Endometrium (tissue), 2 donors: ENCODE data around the gene SLC9A4.
"Not testable (repeated sequence)": the region's sequence is repeated elsewhere in the genome, so short reads cannot be mapped to it uniquely, and the experiment has no call there.

Experiments
- FAIRE-seq: peaks from 2 replicates; lab custom pipeline; 2012; peaks lifted over from hg19 to GRCh38; lab: Jason Lieb, UNC
- donor health status: control.
- donor health status: control.

SLC9A4 gene

DNA sequence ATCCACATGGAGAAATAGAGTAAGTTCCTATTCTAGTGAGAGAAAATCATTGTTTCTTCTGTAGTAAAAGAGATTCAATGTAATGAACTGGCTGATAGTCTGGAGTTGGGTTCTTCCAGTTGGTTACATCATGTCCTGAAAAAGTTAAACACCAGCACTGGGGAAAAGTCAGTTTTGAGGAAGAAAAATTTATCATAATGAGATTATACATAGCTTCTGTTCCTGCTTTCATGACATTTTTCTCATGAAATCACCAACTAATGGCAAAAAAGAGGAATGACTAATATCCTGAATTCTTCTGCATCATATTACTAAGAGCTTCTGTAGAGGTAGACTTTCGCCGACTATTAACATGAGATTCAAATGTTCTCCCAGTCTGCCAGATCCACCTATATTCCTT, 77.1 kb downstream of the SLC9A4 start:
- FAIRE-seq: no peak

DNA sequence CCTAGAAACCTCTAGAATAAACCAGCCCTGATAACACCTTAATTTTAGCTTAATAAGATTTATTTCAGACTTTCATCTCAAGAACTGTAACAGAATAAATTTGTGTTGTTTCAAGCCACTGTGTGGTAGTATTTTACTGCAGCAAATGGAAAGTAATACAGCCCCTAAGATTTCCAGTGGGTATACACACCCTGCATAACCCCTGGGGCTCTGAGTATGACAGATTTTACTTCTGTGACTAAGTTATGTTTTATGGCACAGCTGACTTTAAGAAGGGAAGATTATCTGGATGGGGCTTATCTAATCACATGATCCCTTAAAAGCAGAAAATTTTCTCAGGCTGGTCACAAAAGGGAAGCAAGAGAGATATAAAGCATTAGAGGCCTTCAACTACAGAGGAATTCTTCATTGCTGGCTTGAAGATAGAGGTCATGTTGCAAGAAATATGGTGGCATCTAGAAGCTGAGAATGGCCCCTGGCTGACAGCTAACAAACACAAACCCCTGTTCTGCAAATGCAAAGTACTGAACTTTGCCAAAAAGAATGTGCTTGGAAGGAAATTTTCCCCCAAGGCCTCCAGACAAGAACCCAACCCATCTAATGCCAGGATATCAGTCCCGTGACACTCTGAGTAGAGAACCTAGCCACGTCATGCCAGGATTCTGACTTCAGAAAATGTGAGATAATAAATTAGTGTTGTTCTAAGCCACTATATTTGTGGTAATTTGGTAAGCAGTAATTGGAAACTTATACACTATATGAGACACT, 78.5 kb downstream of the SLC9A4 start:
- FAIRE-seq: no peak

DNA sequence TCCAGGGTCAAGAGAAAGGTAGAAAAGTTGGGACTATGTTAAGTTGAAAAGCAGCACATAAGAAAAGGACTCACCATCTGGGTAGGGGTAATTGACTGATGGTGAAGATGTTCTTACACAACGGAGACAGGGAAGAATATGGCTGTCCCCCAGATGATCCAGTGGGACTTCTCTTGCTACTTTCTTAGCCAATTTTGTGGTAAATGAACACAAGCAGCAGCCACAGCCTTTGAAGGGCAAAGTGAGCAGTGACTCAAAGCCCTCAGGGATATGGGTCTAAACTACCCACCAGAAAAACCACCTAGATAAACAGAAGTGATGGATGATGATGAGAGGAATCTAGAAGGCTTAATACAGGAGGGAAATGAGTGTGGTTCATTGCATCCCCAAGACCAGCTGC, 80.6 kb downstream of the SLC9A4 start:
- no peak for FAIRE-seq

DNA sequence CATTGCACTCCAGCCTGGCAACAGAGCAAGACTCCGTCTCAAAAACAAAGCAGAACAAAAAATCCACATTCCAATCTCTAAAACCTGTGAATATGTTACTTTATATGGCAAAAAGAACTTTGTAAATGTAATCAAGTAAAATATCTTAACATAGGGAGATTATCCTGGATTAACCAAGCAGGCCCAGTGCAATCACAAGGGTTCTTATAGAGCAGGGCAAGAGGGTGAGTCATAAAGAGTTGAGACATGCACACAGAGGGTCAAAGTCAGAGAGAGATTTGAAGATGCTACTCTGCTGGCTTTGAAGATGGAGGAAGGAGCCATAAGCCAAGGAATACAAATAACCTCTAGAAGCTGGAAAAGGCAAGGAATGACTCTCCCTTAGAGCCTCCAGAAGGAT, 85.4 kb downstream of the SLC9A4 start:
- no peak for FAIRE-seq

DNA sequence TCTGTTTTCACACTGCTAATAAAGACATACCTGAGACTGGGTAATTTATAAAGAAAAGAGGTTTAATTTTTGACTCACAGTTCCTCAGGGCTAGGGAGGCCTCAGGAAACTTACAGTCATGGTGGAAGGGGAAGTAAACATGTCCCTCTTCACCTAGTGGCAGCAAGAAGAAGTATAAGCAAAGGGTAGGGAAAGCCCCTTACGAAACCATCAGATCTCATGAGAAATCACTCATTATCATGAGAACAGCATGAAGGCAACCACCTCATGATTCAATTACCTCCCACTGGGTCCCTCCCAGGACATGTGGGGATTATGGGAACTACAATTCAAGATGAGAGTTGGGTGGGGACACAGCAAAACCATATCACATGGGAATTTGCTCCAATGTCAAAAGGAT, 89.5 kb downstream of the SLC9A4 start:
- FAIRE-seq: not testable (repeated sequence)

DNA sequence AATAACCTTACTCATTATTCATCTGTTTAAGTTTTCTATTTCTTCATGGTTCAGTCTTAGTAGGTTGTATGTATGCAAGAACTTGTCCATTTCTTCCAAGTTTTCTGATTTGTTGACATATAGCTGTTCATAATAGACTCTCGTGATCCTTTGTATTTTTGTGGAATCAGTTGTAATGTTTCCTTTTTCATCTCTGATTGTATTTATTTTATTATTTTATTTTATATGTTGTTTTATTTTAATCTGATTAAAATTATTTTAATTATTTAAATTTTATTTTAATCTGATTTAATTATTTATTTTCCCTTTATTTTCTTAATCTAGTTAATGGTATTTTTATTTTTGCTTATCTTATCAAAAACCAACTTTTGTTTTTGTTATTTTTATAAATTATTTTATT, 102.9 kb downstream of the SLC9A4 start:
- no peak for FAIRE-seq

DNA sequence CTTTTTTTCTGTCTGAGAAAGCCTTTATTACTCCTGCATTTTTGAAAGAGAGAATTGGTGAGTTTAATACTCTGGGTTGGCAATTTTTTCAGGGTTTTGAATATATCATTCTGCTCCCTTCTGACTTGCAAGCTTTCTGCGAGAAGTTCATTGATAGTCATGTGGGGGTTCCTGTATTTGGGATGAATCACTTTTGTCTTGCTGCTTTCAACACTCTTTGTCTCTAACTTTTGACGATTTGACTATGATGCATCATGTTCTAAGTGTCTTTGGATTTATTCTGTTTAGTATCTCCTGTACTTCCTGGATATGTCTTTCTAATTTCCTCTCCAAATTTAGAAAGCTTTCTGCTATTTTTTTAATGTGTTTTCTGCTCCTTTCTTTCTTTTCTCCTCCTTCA, 105.3 kb downstream of the SLC9A4 start:
- no peak for FAIRE-seq

DNA sequence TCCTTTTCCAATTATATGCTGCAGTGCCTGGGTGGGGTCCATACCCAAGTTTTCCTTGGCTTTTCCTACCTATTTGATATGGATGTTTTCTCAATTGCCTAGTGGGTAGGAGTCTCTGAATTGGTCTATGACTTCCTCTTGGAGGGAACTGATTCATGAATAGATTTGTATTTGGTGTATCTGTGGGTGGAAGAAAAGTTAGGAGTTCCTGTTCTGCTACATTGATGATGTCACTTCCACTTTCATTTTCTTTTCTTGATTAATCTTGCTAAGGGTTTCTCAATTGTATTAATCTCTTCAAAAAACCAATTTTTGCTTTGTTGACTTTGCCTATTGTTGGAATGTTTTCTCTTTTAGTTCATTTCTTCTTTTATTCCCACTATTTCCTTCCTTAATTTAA, 108.9 kb downstream of the SLC9A4 start:
- no peak for FAIRE-seq

DNA sequence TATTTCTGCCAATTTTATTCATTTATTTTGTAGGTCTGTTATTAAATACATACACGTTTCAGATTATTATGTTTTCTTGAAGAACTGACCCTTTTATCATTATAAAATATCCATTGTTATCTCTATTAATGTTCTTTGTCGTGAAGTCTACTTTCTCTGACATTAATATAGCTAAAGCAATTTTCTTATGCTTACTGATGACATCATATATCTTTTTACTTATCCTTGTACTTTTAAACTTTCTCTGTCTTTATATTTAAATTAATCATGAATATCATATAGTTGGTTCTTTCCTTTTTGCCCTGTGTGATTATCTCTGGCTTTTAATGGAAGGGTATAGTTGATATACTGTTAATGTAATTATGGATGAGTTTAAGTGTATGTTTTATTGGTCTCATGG, 109.8 kb downstream of the SLC9A4 start:
- no peak for FAIRE-seq
